HepG2 (cell line): Measurements from ENCODE around the gene TPRN. TPM values are rescaled to one million over a fixed set of nuclear protein-coding genes. Genes with fewer than 3 reads are reported as not detected.

Source experiments
- ASH2L ChIP-seq: fragments of 300-600, 200-600 bp; sonication (generic); IDR thresholded peaks from 2 replicates; pipeline ENCODE4 v1.7.0; 2017; ENCODE audit warnings: low read depth, mild to moderate bottlenecking, moderate library complexity, mixed read lengths, low read length; ENCODE audit not compliant: insufficient read length
- HNF1B ChIP-seq: sonication (generic); formaldehyde crosslinking; IDR thresholded peaks from 2 replicates; pipeline ENCODE4 v1.5.1; 2020; ENCODE audit warnings: mild to moderate bottlenecking, moderate library complexity, missing genetic modification reagents
- IKZF5 ChIP-seq: IDR thresholded peaks from 2 replicates; pipeline ENCODE4 v1.6.1; 2018; ENCODE audit warnings: missing genetic modification reagents, mild to moderate bottlenecking, missing compliant biosample characterization
- KAT2B ChIP-seq: fragments of 150-350 bp; IDR thresholded peaks from 2 replicates; pipeline ENCODE4 v1.6.1; 2014; ENCODE audit warnings: low read depth, low read length, borderline replicate concordance
- KLF12 ChIP-seq: sonication (generic); formaldehyde crosslinking; IDR thresholded peaks from 2 replicates; pipeline ENCODE4 v1.4.0; 2020; ENCODE audit warnings: missing genetic modification reagents, borderline replicate concordance
- NAIF1 ChIP-seq: sonication (generic); formaldehyde crosslinking; IDR thresholded peaks from 2 replicates; pipeline ENCODE4 v1.5.0; 2020; ENCODE audit warnings: mild to moderate bottlenecking, missing genetic modification reagents, borderline replicate concordance
- NRL ChIP-seq: sonication (generic); formaldehyde crosslinking; IDR thresholded peaks from 2 replicates; pipeline ENCODE4 v1.5.0; 2020; ENCODE audit warnings: missing genetic modification reagents, mild to moderate bottlenecking, moderate library complexity, borderline replicate concordance
- SP5 ChIP-seq: IDR thresholded peaks from 2 replicates; pipeline ENCODE4 v1.6.1; 2016; ENCODE audit warnings: low read depth, borderline replicate concordance
- ZNF124 ChIP-seq: sonication (generic); formaldehyde crosslinking; IDR thresholded peaks from 2 replicates; pipeline ENCODE4 v1.4.0; 2020; ENCODE audit warnings: missing genetic modification reagents
- polyA plus RNA-seq, 8 experiments: library from polyadenylated mRNA; depleted of rRNA in 3 of 8; stranded (reverse) in 7 of 8; unstranded in 1 of 8; fragments of >200 nt; fragmentation: Illumina TruSeq in 4 of 8; extraction: Trizol in 4 of 8; gene quantifications; 2 replicates each; pipeline versions ENCODE4 v1.2.1 to v1.2.3, GENCODE V29; 2011 to 2016; ENCODE audit warnings: low read depth in 4 of 8, missing spikeins in 1 of 8, mixed read lengths in 1 of 8; ENCODE audit not compliant: insufficient read depth in 1 of 8
- total RNA-seq, 5 experiments: library from RNA; depleted of rRNA; stranded (reverse); fragments of >200 nt; fragmentation: Illumina TruSeq; extraction: Trizol; gene quantifications; 2 replicates each; pipeline ENCODE4 v1.2.3, GENCODE V29; 2016; ENCODE audit warnings: low read depth in 1 of 5

TPRN gene
- total and polyA plus RNA-seq, 2 of the 13 experiments (the other 11 are each of a cell fraction or from before 2014, with no cell fraction given), result 10.1 to 19.2 TPM

GRCh38 chr9:137240318-137240840 is 39.8 kb upstream of the TPRN start (continued):
- TF ChIP-seq IKZF5 (CRISPR knock-in tag) (peak; percentile 15), KLF12 (peak; percentile 76; the same call in 1 of the 2 replicates), NAIF1 (CRISPR knock-in tag) (no peak; the same call in 1 of the 2 replicates), KAT2B (no peak), HNF1B (no peak), SP5 (CRISPR knock-in tag) (0 out of 2 replicates have a peak, but pooled peaks have one; percentile 34), ASH2L (no peak), ZNF124 (0 out of 2 replicates have a peak, but pooled peaks have one; percentile 46), NRL (CRISPR knock-in tag) (0 out of 2 replicates have a peak, but pooled peaks have one; percentile 26)
